ENCODE measurements around the gene ZCCHC8.

- TF ChIP-seq CTCF (IDR thresholded peaks at IDR 0.05; ENCODE audit: poor library complexity, severe bottlenecking) (no peak), EZH2 (IDR thresholded peaks at IDR 0.05; ENCODE audit: borderline replicate concordance, insufficient read depth, low read length, poor library complexity, severe bottlenecking) (no peak)
Measured at GRCh38 chr12:122516544-122517361, 16.0 kb upstream of the ZCCHC8 start.
